OCI-LY1 (cell line): ENCODE data around the gene DCUN1D1.

Experiments
- EZH2 ChIP-seq: fragments of 200-600 bp; sonication (generic), shearing (Covaris generic); IDR thresholded peaks from 2 replicates; pipeline ENCODE4 v1.8.0; 2017; ENCODE audit warnings: borderline replicate concordance, mixed run types, mild to moderate bottlenecking, antibody characterized with exemption, low read length, moderate library complexity, mixed read lengths
- TF ChIP-seq, protein P1 (sequence below): fragments of 200-600 bp; sonication (generic), shearing (Covaris generic); IDR thresholded peaks from 2 replicates; pipeline ENCODE4 v1.5.1; 2017; ENCODE audit warnings: mild to moderate bottlenecking, antibody characterized with exemption, low read length, moderate library complexity, mixed read lengths

- TF ChIP-seq, protein P1, sequence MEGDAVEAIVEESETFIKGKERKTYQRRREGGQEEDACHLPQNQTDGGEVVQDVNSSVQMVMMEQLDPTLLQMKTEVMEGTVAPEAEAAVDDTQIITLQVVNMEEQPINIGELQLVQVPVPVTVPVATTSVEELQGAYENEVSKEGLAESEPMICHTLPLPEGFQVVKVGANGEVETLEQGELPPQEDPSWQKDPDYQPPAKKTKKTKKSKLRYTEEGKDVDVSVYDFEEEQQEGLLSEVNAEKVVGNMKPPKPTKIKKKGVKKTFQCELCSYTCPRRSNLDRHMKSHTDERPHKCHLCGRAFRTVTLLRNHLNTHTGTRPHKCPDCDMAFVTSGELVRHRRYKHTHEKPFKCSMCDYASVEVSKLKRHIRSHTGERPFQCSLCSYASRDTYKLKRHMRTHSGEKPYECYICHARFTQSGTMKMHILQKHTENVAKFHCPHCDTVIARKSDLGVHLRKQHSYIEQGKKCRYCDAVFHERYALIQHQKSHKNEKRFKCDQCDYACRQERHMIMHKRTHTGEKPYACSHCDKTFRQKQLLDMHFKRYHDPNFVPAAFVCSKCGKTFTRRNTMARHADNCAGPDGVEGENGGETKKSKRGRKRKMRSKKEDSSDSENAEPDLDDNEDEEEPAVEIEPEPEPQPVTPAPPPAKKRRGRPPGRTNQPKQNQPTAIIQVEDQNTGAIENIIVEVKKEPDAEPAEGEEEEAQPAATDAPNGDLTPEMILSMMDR: no peak
- no peak for TF ChIP-seq EZH2
Observed at GRCh38 chr3:182964179-182964578, 16.2 kb downstream of the DCUN1D1 start.
